Stomach (tissue), 4 donors: ENCODE measurements around the gene C3AR1.

Experiments
- EP300 ChIP-seq: sonication (generic); formaldehyde crosslinking; IDR thresholded peaks from one replicate; pipeline ENCODE4 v1.6.1; 2017; ENCODE audit warnings: antibody characterized with exemption
- POLR2A ChIP-seq, 4 donors: fragments of 450-650 bp; IDR thresholded peaks; one replicate each; pipeline ENCODE4 v1.6.1; 2016; ENCODE audit warnings: antibody characterized with exemption in 4 of 4, control low read depth in 2 of 4, mild to moderate bottlenecking in 1 of 4, moderate library complexity in 1 of 4
- POLR2AphosphoS5 ChIP-seq, 3 donors: sonication (generic); formaldehyde crosslinking; IDR thresholded peaks; one replicate each; pipeline ENCODE4 v1.6.1; 2016; ENCODE audit warnings: antibody characterized with exemption in 3 of 3
- TF ChIP-seq, protein P1 (sequence below), 7 experiments: fragments of 450-650 bp in 4 of 7; fragments of 200-600 bp in 3 of 7; sonication (generic) in 3 of 7; IDR thresholded peaks; one replicate each; pipeline ENCODE4 v1.5.1; 2016 to 2019; ENCODE audit warnings: antibody characterized with exemption in 7 of 7, control low read depth in 2 of 7, mild to moderate bottlenecking in 1 of 7

DNA sequence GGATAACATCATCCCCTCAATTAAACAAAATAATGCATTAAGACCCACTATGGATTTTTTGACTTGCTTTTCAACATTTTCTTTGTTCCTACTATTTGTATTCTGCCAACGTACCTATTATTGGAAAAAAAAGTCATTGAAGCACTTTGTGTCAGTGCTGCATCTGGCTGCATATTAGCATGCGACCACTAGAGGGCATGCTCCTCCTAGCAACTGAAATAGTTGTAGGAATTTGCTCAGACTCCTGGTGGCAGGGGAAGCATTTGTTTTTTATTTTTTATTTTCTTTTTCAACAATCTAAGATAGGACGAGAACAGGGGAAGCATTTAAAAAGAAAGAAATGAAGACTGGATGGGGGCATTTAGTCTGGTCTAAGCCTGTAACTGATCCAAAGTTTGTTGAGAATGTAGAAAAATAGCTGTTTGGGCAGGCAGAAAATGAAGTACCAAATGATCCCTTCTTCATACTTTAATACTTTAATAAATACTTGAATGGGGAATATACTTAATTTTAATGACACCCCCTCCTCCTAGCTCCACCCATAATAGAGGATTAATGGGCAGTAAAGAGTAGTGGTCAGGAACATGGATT lies 42.7 kb upstream of the C3AR1 start:
- TF ChIP-seq EP300 (no peak), POLR2A (IDR thresholded peaks at IDR 0.05) (no peak), POLR2AphosphoS5 (IDR thresholded peaks at IDR 0.05) (peak in 1 of 3 donors; percentile 24)
- TF ChIP-seq, protein P1, sequence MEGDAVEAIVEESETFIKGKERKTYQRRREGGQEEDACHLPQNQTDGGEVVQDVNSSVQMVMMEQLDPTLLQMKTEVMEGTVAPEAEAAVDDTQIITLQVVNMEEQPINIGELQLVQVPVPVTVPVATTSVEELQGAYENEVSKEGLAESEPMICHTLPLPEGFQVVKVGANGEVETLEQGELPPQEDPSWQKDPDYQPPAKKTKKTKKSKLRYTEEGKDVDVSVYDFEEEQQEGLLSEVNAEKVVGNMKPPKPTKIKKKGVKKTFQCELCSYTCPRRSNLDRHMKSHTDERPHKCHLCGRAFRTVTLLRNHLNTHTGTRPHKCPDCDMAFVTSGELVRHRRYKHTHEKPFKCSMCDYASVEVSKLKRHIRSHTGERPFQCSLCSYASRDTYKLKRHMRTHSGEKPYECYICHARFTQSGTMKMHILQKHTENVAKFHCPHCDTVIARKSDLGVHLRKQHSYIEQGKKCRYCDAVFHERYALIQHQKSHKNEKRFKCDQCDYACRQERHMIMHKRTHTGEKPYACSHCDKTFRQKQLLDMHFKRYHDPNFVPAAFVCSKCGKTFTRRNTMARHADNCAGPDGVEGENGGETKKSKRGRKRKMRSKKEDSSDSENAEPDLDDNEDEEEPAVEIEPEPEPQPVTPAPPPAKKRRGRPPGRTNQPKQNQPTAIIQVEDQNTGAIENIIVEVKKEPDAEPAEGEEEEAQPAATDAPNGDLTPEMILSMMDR (IDR thresholded peaks at IDR 0.05), result peak in 5 of 7 experiments; percentile 87 to 97 (median 92)
